Fibroblast of mammary gland (primary cell): ENCODE data around the gene TCN2.

ENCODE experiments used
- DNase-seq: peaks from one replicate; pipeline ENCODE4 v3.0.0-alpha.2; 2010; ENCODE audit warnings: low read depth
- H3K4me3 ChIP-seq: 2 replicates; pipeline ENCODE4 v1.5.1; 2011; ENCODE audit warnings: low read depth, mild to moderate bottlenecking, low read length, moderate library complexity; ENCODE audit not compliant: control insufficient read depth
- TF ChIP-seq, protein P1 (sequence below): conservative IDR thresholded peaks from 2 replicates; pipeline ENCODE4 v1.5.1; 2011; ENCODE audit warnings: low read depth, low read length, inconsistent platforms; ENCODE audit not compliant: control insufficient read depth, insufficient read depth

The TCN2 gene

DNA sequence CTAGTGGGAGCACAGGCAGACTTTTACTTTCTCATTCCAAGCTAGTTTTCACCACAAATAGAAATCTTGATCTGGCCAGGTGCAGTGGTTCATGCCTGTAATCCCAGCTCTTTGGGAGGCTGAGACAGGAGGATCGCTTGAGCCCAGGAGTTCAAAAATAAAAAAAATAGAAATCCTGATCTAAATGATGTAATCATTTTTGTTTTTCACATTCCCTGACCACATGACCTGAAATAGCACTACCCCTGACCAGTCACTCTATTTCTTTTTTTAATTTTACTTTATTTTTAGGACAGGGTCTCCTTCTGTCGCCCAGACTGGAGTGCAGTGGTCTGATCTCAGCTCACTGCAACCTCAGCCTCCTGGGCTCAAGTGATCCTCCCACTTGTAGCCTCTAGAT lies 2.3 kb upstream of the TCN2 start:
- TF ChIP-seq, protein P1, sequence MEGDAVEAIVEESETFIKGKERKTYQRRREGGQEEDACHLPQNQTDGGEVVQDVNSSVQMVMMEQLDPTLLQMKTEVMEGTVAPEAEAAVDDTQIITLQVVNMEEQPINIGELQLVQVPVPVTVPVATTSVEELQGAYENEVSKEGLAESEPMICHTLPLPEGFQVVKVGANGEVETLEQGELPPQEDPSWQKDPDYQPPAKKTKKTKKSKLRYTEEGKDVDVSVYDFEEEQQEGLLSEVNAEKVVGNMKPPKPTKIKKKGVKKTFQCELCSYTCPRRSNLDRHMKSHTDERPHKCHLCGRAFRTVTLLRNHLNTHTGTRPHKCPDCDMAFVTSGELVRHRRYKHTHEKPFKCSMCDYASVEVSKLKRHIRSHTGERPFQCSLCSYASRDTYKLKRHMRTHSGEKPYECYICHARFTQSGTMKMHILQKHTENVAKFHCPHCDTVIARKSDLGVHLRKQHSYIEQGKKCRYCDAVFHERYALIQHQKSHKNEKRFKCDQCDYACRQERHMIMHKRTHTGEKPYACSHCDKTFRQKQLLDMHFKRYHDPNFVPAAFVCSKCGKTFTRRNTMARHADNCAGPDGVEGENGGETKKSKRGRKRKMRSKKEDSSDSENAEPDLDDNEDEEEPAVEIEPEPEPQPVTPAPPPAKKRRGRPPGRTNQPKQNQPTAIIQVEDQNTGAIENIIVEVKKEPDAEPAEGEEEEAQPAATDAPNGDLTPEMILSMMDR, result no peak
- no peak overlapping the region for H3K4me3 ChIP-seq
- no peak for DNase-seq

DNA sequence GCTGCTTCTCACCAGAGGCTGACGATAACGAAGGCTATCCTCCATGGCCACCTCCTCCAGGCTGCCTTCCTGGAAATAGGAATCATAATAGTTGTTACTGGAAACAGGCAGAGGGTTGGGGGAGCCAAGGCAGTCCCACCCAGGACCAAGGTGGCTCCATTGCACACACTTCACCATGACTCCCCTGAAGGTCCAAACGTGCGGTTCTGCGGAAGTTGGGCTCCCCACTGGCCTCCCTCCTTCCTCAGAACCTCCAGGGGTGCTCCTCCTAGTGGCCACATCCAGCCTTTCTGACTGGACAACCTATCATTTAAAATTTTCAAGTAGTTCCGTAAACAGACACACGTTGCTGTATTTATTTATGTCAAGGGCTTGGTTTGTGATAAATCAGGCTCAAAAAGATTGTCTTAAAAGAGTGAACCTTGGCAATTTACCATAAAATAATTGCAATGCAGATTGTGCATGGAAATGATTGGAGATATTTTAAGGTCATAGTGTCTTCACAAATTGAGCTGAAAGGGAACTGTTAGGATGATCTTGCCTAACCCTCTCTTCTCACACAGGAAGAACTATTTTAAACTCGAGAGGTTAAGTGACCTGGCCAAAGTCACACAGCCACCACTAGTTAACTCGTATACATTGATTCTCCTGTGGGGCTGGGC lies 1.4 kb upstream of the TCN2 start:
- peak; percentile 59 for DNase-seq
- TF ChIP-seq, protein P1, result peak; percentile 81
- no peak overlapping the region for H3K4me3 ChIP-seq

DNA sequence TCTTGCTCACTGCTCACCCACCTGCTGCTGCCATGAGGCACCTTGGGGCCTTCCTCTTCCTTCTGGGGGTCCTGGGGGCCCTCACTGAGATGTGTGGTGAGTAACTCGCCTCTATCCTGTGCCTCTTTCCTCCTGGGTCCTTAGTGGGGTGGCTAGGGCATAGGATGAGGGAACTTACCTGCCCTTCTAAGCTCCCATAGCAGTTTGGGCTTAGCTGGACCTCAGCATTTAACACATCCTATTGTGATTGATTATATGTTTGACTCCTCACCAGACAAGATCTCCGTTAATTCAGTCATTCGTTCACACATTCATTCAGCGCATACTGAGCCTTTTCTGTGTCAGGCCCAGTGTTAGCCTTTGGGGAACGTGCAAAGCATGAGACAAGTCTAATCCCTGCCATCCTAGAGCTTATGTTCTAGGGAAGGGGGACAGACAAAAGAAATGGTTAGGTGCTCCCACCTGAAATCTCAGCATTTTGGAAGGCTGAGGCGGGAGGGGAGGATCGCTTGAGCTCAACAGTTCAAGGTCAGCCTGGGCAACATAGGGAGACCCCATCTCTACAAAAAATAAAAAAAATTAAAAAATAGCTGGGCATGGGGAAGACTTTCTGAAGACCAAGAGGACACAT lies 441 bp downstream of the TCN2 start:
- DNase-seq, result no peak
- H3K4me3 ChIP-seq, result peak overlapping the region; percentile 59
- TF ChIP-seq, protein P1, result no peak

DNA sequence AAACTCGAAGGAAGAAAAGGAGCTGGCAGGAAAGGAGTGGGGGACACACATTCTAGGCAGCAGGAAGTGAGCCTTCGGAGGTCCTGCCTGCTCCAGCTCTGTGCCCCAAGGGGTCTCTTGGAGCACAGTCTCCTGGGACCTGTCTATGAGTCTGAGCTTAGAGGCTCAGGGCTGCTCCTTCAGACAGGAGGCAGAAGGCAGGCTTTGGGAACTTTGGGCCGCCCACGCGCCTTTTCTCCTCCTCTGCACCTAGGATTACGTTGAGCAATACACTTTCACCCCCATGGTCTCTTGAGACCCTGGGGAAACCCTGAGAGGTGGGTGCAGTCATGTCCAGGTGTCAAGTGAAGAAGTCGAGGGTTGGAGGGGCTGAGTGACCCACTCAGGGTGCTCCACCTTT lies 965 bp downstream of the TCN2 start:
- TF ChIP-seq, protein P1, result no peak
- H3K4me3 ChIP-seq, result no peak overlapping the region
- no peak for DNase-seq

DNA sequence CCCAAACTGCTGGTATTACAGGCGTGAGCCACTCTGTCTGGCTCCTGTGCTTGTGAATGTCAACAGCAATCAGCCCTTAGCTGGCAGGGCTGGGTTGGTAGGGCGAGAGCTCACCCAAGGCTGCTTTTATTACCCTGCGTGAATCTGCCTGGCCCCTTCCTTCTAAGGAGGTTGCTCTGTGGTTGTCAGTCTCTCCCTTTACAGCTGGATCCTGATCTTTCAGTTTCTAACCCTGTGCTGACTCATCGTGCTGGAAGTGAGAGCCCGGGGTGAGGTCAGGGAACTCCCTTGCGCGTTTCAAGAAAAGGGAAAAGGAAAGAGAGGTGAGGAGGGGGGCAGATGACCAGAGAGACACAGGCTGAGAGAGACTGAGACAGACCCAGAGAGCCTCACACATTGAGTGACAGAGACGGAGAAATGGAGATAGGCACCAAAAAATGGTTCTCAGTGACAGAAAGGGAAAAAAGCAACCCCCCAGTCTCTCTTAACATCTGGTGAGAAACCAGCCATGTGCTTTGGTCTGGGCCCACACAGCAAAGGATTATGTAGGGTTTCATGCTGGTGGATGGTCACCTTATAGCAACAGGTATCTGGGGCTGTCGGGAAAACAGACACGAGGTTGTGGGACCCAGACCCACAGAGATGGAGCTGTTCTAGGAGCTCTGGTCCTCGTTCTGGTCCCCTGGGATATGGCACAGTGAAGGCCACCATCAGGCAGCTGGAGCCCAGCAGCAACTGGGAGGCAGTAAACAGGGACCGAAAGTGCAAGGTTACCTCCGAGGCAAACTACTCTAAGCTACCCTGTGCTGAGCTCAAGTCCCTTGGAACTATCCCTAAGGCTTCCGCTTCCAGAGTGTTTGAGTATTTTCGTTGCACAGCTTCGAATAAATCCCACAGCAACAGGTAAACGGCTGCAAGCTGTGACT lies 2.5 kb downstream of the TCN2 start:
- peak; percentile 85 for DNase-seq
- TF ChIP-seq, protein P1, result no peak

DNA sequence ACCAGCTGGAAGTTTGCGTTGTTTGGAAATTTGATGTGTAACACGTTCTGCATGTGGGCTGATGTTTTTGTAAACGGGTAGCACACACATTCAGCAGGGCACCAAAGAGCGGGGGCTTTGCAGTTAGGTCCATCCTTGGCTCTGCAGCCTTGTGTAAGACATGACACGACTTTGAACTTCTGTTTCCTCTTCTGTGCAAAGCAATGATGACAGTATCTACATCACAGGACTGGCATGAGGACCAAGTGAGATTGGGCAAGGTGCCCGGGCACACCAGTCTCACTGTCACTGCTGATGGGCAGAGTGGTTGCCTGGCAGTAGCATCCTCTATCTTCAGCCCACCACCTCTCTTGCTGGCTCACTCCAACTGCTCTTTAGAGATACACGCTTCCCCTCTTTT lies 3.3 kb downstream of the TCN2 start:
- H3K4me3 ChIP-seq, result no peak overlapping the region
- DNase-seq, result no peak
- TF ChIP-seq, protein P1, result no peak

More for the DNA sequence above, 2.5 kb downstream of the TCN2 start:
- H3K4me3 ChIP-seq, result no peak overlapping the region
